ENCODE measurements around the gene PKN1. TPM values are rescaled to one million over a fixed set of nuclear protein-coding genes. Genes with fewer than 3 reads are reported as not detected.

The PKN1 gene
- polyA plus RNA-seq, 1 donor (not counting 4 experiments of a cell fraction or from before 2014, with no cell fraction given) = 0.62 TPM

GRCh38 chr19:14430712-14431111, 2.4 kb upstream of the PKN1 start:
- dilution Hi-C loops (cut with MboI; ENCODE audit: extremely low pct_ligation_motif_present, low sequenced_read_pairs) = no loop called here
- Histone ChIP-seq H3K27ac (ENCODE audit: control insufficient read depth, insufficient read depth, low read length) (no peak overlapping the region), H3K4me3 (ENCODE audit: control insufficient read depth in 2 of 3, extremely low read depth in 1 of 3, insufficient read depth in 2 of 3, low read depth in 1 of 3, low read length in 3 of 3) (no peak overlapping the region), H3K9me3 (ENCODE audit: control insufficient read depth, low read depth, low read length) (no peaks in the 10 kb centered on the region), H3K4me1 (ENCODE audit: control insufficient read depth, extremely low read depth, insufficient read depth, low read length) (no peaks in the 10 kb centered on the region), H3K9ac (ENCODE audit: control insufficient read depth, extremely low read depth, insufficient read depth, low read length) (no peak overlapping the region), H3K36me3 (ENCODE audit: control insufficient read depth in 2 of 2, extremely low read depth in 1 of 2, insufficient read depth in 2 of 2, low read length in 2 of 2) (no peaks in the 10 kb centered on the region), H3K4me2 (ENCODE audit: control insufficient read depth, extremely low read depth, insufficient read depth, low read depth, low read length) (no peak overlapping the region), H4K20me1 (ENCODE audit: control insufficient read depth, extremely low read depth, insufficient read depth, low read length) (no peaks in the 10 kb centered on the region), H3K79me2 (ENCODE audit: control insufficient read depth, insufficient read depth, low read length) (no peaks in the 10 kb centered on the region), H3K27me3 (ENCODE audit: control insufficient read depth, extremely low read depth, insufficient read depth, low read length) (peaks cover 23% of the 10 kb centered on the region), H3K9me1 (ENCODE audit: control insufficient read depth, extremely low read depth, insufficient read depth, low read length) (no peaks in the 10 kb centered on the region), H2AFZ (ENCODE audit: control insufficient read depth, low read length) (no peak overlapping the region)
- DNase-seq (ENCODE audit: low read depth, low spot score) (no peak), FAIRE-seq (no peak)
- TF ChIP-seq CTCF (optimal IDR thresholded peaks at IDR 0.05 in 1 of 3, IDR thresholded peaks at IDR 0.05 in 1 of 3, conservative IDR thresholded peaks at IDR 0.05 in 1 of 3; ENCODE audit: extremely low read depth in 1 of 3, insufficient read depth in 2 of 3, low read length in 3 of 3) (no peak), EZH2 (IDR thresholded peaks at IDR 0.05; ENCODE audit: low read length) (no peak)

GRCh38 chr19:14433554-14434501, 722 bp downstream of the PKN1 start:
- Histone ChIP-seq H3K9me3 (ENCODE audit: control insufficient read depth, low read depth, low read length) (no peaks in the 10 kb centered on the region), H3K4me3 (ENCODE audit: control insufficient read depth in 2 of 3, extremely low read depth in 1 of 3, insufficient read depth in 2 of 3, low read depth in 1 of 3, low read length in 3 of 3) (peak overlapping the region; percentile 13 to 44 (median 26)), H3K27ac (ENCODE audit: control insufficient read depth, insufficient read depth, low read length) (no peak overlapping the region), H3K4me1 (ENCODE audit: control insufficient read depth, extremely low read depth, insufficient read depth, low read length) (no peaks in the 10 kb centered on the region), H2AFZ (ENCODE audit: control insufficient read depth, low read length) (no peak overlapping the region), H3K4me2 (ENCODE audit: control insufficient read depth, extremely low read depth, insufficient read depth, low read depth, low read length) (peak overlapping the region; percentile 16), H4K20me1 (ENCODE audit: control insufficient read depth, extremely low read depth, insufficient read depth, low read length) (no peaks in the 10 kb centered on the region), H3K36me3 (ENCODE audit: control insufficient read depth in 2 of 2, extremely low read depth in 1 of 2, insufficient read depth in 2 of 2, low read length in 2 of 2) (no peaks in the 10 kb centered on the region), H3K9me1 (ENCODE audit: control insufficient read depth, extremely low read depth, insufficient read depth, low read length) (no peaks in the 10 kb centered on the region), H3K9ac (ENCODE audit: control insufficient read depth, extremely low read depth, insufficient read depth, low read length) (no peak overlapping the region), H3K79me2 (ENCODE audit: control insufficient read depth, insufficient read depth, low read length) (no peaks in the 10 kb centered on the region), H3K27me3 (ENCODE audit: control insufficient read depth, extremely low read depth, insufficient read depth, low read length) (peaks cover 23% of the 10 kb centered on the region)
- FAIRE-seq (no peak), DNase-seq (ENCODE audit: low read depth, low spot score) (no peak)
- TF ChIP-seq CTCF (optimal IDR thresholded peaks at IDR 0.05 in 1 of 3, IDR thresholded peaks at IDR 0.05 in 1 of 3, conservative IDR thresholded peaks at IDR 0.05 in 1 of 3; ENCODE audit: extremely low read depth in 1 of 3, insufficient read depth in 2 of 3, low read length in 3 of 3) = no peak
- TF ChIP-seq EZH2 (IDR thresholded peaks at IDR 0.05; ENCODE audit: low read length) = peak; percentile 81
- dilution Hi-C loops (cut with MboI; ENCODE audit: extremely low pct_ligation_motif_present, low sequenced_read_pairs) = no loop called here
